HepG2 (cell line): Measurements from ENCODE around the gene DIRAS3. TPM values are rescaled to one million over a fixed set of nuclear protein-coding genes. Genes with fewer than 3 reads are reported as not detected.
A peak's percentile ranks its signal among the peaks of the same experiment; 100 is the strongest.
"Not testable (repeated sequence)": the region's sequence is repeated elsewhere in the genome, so short reads cannot be mapped to it uniquely, and the experiment has no call there.

Experiments used
- ATAC-seq: fragments of 200-7000 bp; cut with Tn5 transposase; 3 replicates; pipeline ENCODE4 v1.9.1; 2020; ENCODE audit warnings: mild to moderate bottlenecking, moderate library complexity
- BruUV-seq: library from RNA; stranded (reverse); fragments of 400-500 nt; replicated peaks from 2 replicates; lab custom pipeline; 2021; lab: Mats Ljungman, UMichigan
- CTCF ChIA-PET: fragments of 300-600 bp; formaldehyde crosslinking; extraction: SDS; loops from one replicate; lab custom pipeline; 2021; ENCODE audit warnings: low total read pairs, inconsistent platforms, low intra/inter-chr PET ratio; lab: Yijun Ruan, JAX
- POLR2A ChIA-PET: fragments of 350-600 bp; sonication (Branson Sonifier 250); formaldehyde crosslinking; loops from one replicate; lab custom pipeline; 2020; ENCODE audit warnings: antibody characterized with exemption, inconsistent platforms; lab: Yijun Ruan, JAX
- DNase-seq: peaks from one replicate; pipeline ENCODE4 v3.0.0-alpha.2; 2015; ENCODE audit warnings: low spot score
- FAIRE-seq: peaks from 3 replicates; lab custom pipeline; 2011; peaks lifted over from hg19 to GRCh38; lab: Jason Lieb, UNC
- H2AFZ ChIP-seq: one replicate; pipeline ENCODE4 v1.6.1; 2011; ENCODE audit warnings: low read length, inconsistent platforms
- H3K27ac ChIP-seq: fragments of 300-600 bp; 3 replicates; pipeline ENCODE4 v1.8.0; 2011; ENCODE audit warnings: mixed run types, mild to moderate bottlenecking, mixed read lengths, low read length, inconsistent platforms; ENCODE audit not compliant: insufficient read depth; ENCODE audit errors: extremely low read length
- H3K27me3 ChIP-seq, 2 experiments: fragments of 200-600 bp in 1 of 2; 2 replicates in 1 of 2; 3 replicates in 1 of 2; pipeline versions ENCODE4 v1.6.0 to v1.8.0; 2011; ENCODE audit warnings: low read length in 2 of 2, mild to moderate bottlenecking in 2 of 2, moderate library complexity in 2 of 2, inconsistent platforms in 1 of 2; ENCODE audit not compliant: insufficient read depth in 2 of 2, control insufficient read depth in 1 of 2
- H3K36me3 ChIP-seq, 2 experiments: fragments of 200-600 bp in 1 of 2; replicated peaks in 1 of 2; 2 replicates in 1 of 2; 3 replicates in 1 of 2; pipeline versions ENCODE4 v1.5.1 to v1.8.0; 2011; ENCODE audit warnings: low read length in 2 of 2, inconsistent platforms in 1 of 2; ENCODE audit not compliant: insufficient read depth in 2 of 2, control insufficient read depth in 1 of 2
- H3K4me1 ChIP-seq: 2 replicates; pipeline ENCODE4 v1.5.1; 2012; ENCODE audit warnings: low read length, inconsistent platforms; ENCODE audit not compliant: insufficient read depth
- H3K4me2 ChIP-seq: 2 replicates; pipeline ENCODE4 v1.6.0; 2011; ENCODE audit warnings: low read depth, low read length, inconsistent platforms
- H3K4me3 ChIP-seq, 3 experiments: fragments of 200-600 bp in 1 of 3; sonication (generic), shearing (Covaris generic) in 1 of 3; replicated peaks in 1 of 3; 2 replicates each; pipeline ENCODE4 v1.5.1; 2011 to 2016; ENCODE audit warnings: low read length in 3 of 3, inconsistent platforms in 2 of 3, low read depth in 2 of 3, mild to moderate bottlenecking in 2 of 3, control low read depth in 1 of 3, mixed read lengths in 1 of 3; ENCODE audit not compliant: insufficient read depth in 1 of 3
- H3K79me2 ChIP-seq: one replicate; pipeline ENCODE4 v1.6.1; 2011; ENCODE audit warnings: low read length, inconsistent platforms; ENCODE audit not compliant: insufficient read depth
- H3K9ac ChIP-seq: 2 replicates; pipeline ENCODE4 v1.6.0; 2011; ENCODE audit warnings: mild to moderate bottlenecking, low read depth, low read length, inconsistent platforms; ENCODE audit not compliant: insufficient read depth
- H3K9me3 ChIP-seq: 2 replicates; pipeline ENCODE4 v1.5.1; 2012; ENCODE audit warnings: mild to moderate bottlenecking, low read length
- H4K20me1 ChIP-seq: 2 replicates; pipeline ENCODE4 v1.6.0; 2011; ENCODE audit warnings: inconsistent platforms, mild to moderate bottlenecking, low read length, moderate library complexity; ENCODE audit not compliant: insufficient read depth
- SOX13 ChIP-seq, 3 experiments: fragments of 450-650 bp in 1 of 3; sonication (generic) in 1 of 3; formaldehyde crosslinking in 1 of 3; IDR thresholded peaks in 2 of 3; conservative IDR thresholded peaks in 1 of 3; 2 replicates each; pipeline versions ENCODE4 v1.5.0 to v1.6.1; 2016 to 2020; ENCODE audit warnings: antibody characterized with exemption in 1 of 3, mild to moderate bottlenecking in 1 of 3, missing compliant biosample characterization in 1 of 3, missing genetic modification reagents in 1 of 3, moderate library complexity in 1 of 3
- STAG1 ChIP-seq: sonication (generic); formaldehyde crosslinking; IDR thresholded peaks from 2 replicates; pipeline ENCODE4 v1.4.0; 2020; ENCODE audit warnings: missing genetic modification reagents
- WGBS: methylation state at CpG from one replicate; pipeline ENCODE4 v1.1.6; 2017; ENCODE audit warnings: low lambda C conversion rate; 5-methylcytosine and 5-hydroxymethylcytosine counted together
- in situ Hi-C: cut with HindIII; loops from 2 replicates; pipeline ENCODE4 v1.10.0; 2017; ENCODE audit warnings: low pct_unique_long_range_greater_than_20kb; ENCODE audit not compliant: extremely low pct_ligation_motif_present
- intact Hi-C: fragments of 100-400 bp; cut with micrococcal nuclease; formaldehyde crosslinking; loops from one replicate; pipeline ENCODE4 v1.10.0; 2022; ENCODE audit not compliant: unreplicated experiment
- polyA plus RNA-seq, 8 experiments: library from polyadenylated mRNA; depleted of rRNA in 3 of 8; stranded (reverse) in 7 of 8; unstranded in 1 of 8; fragments of >200 nt; fragmentation: Illumina TruSeq in 4 of 8; extraction: Trizol in 4 of 8; gene quantifications; 2 replicates each; pipeline versions ENCODE4 v1.2.1 to v1.2.3, GENCODE V29; 2011 to 2016; ENCODE audit warnings: low read depth in 4 of 8, missing spikeins in 1 of 8, mixed read lengths in 1 of 8; ENCODE audit not compliant: insufficient read depth in 1 of 8
- total RNA-seq, 5 experiments: library from RNA; depleted of rRNA; stranded (reverse); fragments of >200 nt; fragmentation: Illumina TruSeq; extraction: Trizol; gene quantifications; 2 replicates each; pipeline ENCODE4 v1.2.3, GENCODE V29; 2016; ENCODE audit warnings: low read depth in 1 of 5

Gene DIRAS3
- total and polyA plus RNA-seq, 2 of the 13 experiments (the other 11 are each of a cell fraction or from before 2014, with no cell fraction given), result not detected

DNA sequence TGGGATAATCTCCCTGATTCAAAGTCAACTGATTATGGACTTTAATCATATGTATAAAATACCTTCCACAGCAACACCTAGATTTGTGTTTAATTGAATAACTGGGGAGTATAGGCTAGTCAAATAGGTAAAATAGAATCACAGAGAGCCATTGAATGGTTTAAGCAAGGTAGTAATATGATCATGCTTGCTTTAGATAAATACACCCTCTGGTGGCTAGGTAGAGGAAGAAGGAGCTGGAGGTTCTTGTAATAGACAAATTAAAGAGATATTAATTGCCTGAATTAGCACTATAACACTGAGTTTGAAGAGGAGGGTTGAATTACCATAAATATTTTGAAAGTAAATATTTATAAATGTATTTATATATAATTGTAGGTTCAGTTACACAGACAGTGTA lies 40.3 kb downstream of the DIRAS3 start:
- DNase-seq, result no peak

DNA sequence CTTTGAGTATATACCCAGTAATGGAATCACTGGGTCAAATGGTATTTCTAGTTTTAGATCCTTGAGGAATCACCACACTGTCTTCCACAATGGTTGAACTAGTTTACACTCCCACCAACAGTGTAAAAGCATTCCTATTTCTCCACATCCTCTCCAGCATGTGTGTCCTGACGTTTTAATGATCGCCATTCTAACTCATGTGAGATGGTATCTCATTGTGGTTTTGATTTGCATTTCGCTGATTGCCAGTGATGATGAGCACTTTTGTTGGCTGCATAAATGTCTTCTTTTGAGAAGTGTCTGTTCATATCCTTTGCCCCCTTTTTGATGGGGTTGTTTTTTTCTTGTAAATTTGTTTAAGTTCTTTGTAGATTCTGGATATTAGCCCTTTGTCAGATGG lies 46.8 kb downstream of the DIRAS3 start:
- H3K4me1 ChIP-seq, ATAC-seq, FAIRE-seq, CTCF ChIA-PET, H4K20me1 ChIP-seq, H3K9ac ChIP-seq, BruUV-seq, H2AFZ ChIP-seq, H3K27me3 ChIP-seq, H3K4me3 ChIP-seq, intact Hi-C loops, POLR2A ChIA-PET, H3K9me3 ChIP-seq, H3K36me3 ChIP-seq, in situ Hi-C loops, H3K4me2 ChIP-seq, H3K79me2 ChIP-seq, DNase-seq, H3K27ac ChIP-seq: not testable (repeated sequence)
- WGBS, result 54% methylated on average over 3 of the region's 3 CpGs

More for the DNA sequence above, 40.3 kb downstream of the DIRAS3 start:
- H3K4me3 ChIP-seq, result no peak overlapping the region
- FAIRE-seq (no peak), ATAC-seq (no peak)
- no peaks in the 10 kb centered on the region for H3K4me1 ChIP-seq
- intact Hi-C loops, result no loop called here
- no peaks in the 10 kb centered on the region for H3K36me3 ChIP-seq
- no peaks in the 10 kb centered on the region for H3K9me3 ChIP-seq
- H3K27ac ChIP-seq, result no peak overlapping the region
- CTCF ChIA-PET, result interaction anchor here (0.8 kb wide), 1 partner anchor 156 kb away, joined by 3 read pairs; no protein-coding TSS in a partner anchor
- H3K9ac ChIP-seq, result no peak overlapping the region
- BruUV-seq, result no TSS peak
- in situ Hi-C loops, result no loop called here
- H3K27me3 ChIP-seq, result no peaks in the 10 kb centered on the region
- H2AFZ ChIP-seq, result no peak overlapping the region
- TF ChIP-seq SOX13 (IDR thresholded peaks at IDR 0.05), result no peak
- TF ChIP-seq SOX13 (CRISPR knock-in tag; conservative IDR thresholded peaks at IDR 0.05 in 1 of 2, IDR thresholded peaks at IDR 0.05 in 1 of 2), result no peak
- TF ChIP-seq STAG1 (CRISPR knock-in tag), result 0 out of 2 replicates have a peak, but pooled peaks have one; percentile 18
- TF ChIP-seq, all 625 proteins: peak for 1
- no peaks in the 10 kb centered on the region for H3K79me2 ChIP-seq
- H4K20me1 ChIP-seq, result no peaks in the 10 kb centered on the region
- POLR2A ChIA-PET, result no interaction called here
- no peak overlapping the region for H3K4me2 ChIP-seq
